Ammon's horn (tissue), 1 donor: ENCODE measurements around the gene FOXL2.

Experiments
- DNase-seq: peaks from one replicate; pipeline ENCODE4 v3.0.0-alpha.2; 2016; ENCODE audit warnings: low spot score

Gene FOXL2

DNA sequence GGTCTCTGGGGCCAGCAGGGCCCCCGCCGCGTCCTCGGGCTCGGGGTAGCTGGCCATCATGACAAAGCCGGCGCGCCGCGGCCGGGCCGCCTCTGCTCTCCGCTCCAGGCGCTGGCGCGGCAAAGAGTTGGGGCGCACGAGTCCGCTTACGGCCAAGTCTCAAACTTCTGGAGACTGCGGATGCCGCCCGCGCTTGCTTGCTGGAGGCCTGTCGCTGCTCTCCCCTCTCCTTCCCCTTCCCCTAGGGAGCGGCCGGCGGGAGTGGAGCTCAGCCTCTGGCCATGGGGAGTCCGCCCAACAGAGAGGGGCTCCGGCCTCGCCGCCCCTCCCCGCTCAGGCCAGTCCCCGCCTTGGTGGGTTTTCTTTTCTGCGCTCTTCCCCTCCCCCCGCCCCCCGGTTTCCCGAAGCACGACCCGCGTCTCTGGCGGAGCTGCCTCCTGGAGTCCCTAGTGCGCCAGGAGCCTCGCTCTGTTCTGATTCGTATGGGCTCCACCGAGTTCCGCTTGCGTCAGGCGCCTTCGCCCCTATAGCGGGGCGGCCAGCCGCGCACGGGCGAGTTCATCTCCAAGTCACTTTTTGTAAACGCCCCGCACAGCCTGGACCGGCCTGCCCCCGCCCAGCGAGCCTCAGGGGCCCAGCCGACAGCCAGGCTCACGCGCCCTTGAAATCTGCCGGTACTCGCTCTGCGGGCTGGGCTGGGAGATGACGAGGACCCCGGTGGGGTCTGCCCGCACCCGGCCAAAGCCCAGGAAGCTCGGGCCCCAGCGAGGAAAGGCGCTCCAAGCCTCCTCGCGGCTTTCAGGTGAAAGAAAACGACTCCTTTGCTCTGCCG, at the start of gene FOXL2, which contains the start of gene FOXL2NB:
TSS of gene FOXL2 (minus strand) at position 475 of the 832 bp plus-strand sequence. CDS start at position 60, 415 bp downstream.
TSS of gene FOXL2NB (plus strand) at position 555 of the 832 bp plus-strand sequence. CDS start at position 703, 148 bp downstream.
- no peak for DNase-seq

DNA sequence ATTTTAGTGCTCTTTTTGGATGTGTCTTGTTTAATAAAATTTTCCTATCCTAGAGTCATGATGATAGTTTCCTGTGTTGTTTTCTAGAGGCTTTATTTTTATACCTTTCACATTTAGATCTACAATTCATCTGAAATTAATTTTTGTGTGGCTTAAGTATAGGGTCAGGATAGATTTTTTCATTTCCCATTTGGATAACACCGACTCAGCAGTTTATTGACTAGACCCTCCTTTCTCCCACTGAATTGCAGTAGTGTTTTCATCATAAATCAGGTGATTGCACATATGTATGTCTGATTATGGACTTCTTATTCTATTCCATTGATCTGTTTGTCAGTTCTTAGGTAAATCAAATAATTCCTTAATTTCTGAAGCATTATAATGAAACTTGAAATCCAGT, 48.8 kb upstream of the FOXL2 start:
- no peak for DNase-seq

DNA sequence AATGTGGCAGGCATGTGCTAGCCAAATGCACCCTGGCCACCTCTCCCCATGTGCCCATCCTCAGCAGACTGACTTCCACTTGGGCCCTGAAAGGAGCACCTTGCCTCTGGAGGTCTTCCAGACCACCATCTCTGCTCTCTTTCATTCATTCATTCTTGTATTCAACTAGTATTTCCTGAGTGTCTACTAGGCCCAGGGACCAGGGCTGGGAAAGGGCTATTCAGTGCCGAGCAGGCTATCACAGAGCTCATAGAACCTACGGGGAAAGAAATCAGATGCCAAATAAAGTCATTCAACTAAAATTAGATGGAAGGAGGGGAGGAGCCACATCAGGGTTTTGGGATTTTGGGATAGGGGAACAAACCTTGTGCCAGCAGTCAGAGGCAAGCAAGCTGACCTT, 40.2 kb upstream of the FOXL2 start:
- no peak for DNase-seq

DNA sequence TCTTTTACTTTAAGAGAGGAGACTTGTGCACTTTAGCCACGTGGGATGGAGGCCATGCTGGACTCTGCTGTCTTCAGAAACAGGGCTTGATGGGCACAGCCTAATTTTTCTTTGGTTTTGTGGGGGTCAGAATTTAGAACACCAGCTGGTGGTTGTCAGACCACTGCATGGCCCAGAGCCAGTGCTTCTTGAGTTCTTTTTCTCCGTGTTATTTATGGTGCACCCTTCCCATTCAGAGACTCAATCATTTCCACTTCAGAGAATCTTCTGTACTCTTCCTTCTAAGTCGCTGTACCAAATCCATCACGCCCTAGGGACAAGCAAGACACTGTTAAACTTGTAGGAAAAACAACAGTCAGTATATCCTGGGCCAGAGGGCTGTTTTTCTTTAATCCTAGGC, 39.0 kb upstream of the FOXL2 start:
- DNase-seq, result no peak

DNA sequence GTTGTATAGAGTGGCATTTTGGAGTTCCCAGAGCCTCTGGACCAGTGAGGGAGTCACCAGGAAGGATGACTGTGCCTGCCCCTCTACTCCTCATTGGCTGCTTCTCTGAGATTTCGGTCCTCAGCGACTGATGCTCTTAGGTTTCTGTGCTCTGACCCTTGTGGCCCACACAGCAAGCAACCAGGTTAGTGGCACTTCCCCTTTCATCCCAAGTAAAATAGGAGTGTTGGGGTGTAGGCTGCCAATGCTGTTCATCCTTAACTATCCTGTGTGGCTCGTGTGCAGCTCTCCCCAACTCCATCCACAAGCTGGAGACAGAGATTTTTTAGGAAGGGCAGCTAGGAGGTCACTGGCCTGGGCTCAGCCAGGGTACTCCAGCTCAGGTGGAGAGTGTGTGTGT, 37.9 kb upstream of the FOXL2 start:
- DNase-seq, result no peak

DNA sequence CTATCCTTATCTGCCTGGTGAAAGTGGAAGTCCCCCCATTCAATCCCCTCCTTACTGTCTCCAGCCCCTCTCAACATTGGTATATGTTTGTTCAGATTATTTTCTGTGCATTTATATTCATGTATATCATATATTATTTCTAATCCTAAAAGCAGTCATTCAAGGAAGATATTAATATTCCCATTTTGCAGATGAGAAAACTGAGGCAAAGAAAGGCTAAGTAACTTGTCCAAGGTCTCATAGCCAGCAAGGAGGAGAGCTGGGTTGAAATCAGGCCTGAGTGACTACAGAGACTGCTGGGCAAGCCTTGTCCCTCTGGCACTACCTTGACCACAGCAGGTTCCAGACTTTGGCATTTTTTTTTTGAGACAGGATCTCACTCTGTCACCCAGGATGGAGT, 29.1 kb upstream of the FOXL2 start:
- DNase-seq, result no peak

DNA sequence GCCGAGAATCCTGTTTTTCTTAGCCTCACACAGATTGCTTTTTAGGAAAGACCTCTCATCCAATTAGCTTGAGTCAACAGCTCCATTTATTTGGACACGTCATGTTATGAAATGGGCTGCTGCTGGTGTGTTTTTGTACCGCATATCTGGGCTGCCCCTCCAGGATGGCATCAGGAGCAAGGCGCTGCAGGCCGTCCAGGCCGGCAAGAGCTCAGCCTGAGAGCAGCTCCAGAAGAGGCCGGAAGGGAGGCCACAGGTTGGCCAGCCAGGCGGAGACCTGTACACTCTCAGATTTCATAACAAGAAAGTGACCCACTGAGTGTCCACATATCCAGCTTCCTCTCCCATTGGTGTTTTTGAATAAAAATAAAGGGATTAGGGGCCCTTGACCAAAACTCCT, 28.4 kb upstream of the FOXL2 start:
- no peak for DNase-seq

DNA sequence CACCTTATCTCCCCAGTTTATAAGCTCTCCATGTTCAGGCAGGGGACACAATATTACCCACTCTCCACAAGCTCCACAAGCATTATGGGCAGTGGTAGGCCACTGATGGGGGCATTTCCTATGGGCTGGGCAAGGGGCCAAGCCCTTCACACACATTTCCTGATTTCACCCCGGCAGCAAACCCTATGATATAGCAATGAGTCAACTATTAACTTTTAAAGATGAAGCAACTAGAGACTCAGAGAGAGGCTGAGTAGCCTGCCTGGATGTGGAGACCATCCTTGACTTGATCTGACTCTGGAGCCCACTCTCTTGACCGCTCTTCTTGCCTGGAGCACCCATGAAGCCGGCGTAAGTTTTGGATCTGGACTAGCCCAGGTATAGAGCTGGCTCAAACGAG, 27.5 kb upstream of the FOXL2 start:
- no peak for DNase-seq

DNA sequence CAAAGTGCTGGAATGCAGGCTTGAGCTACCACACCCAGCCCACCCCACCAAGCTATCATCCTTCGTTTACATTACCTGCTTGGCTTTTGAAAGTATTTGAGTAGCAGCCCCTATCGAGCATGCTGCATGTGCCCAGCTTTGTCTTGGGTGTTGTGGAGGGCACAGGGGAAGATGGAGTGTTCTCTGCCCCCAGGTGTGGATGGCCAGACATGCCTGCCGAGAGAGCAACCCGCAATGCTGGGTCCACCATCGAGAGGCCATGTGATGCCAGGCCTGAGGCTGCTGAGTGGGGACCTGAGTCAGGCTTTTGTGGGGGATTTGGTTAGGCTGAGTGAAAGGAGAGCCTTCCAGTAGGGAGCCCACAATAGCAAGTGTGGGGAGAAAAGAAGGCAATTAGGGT, 26.0 kb upstream of the FOXL2 start:
- DNase-seq, result no peak

DNA sequence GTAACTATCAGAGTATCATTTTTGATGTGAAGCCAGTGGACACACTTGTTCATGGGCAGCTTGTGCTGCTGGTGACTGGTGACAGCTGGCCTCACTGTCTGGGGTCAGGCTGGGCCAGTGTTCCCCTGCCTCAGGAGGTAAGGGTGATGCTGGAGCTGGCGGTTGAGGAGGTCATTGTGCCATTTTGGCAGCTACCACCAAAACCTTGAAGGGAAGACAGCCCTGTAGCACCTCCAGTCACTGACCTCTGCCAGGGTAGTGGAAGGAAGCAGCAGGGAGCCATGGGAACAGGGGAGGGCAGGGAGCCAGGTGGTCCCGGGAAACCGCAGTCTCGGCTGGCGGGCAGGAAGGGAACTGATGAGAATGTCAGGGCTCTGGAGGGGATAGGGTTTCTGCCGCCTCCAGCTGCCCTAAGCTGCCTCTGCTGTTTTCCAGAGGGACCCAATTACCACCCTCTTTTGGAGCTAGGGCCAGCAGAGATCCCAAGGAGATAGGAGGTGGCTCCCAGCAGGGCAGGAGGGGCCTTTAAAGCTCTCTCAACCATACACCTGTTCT, 24.9 kb upstream of the FOXL2 start:
- no peak for DNase-seq

DNA sequence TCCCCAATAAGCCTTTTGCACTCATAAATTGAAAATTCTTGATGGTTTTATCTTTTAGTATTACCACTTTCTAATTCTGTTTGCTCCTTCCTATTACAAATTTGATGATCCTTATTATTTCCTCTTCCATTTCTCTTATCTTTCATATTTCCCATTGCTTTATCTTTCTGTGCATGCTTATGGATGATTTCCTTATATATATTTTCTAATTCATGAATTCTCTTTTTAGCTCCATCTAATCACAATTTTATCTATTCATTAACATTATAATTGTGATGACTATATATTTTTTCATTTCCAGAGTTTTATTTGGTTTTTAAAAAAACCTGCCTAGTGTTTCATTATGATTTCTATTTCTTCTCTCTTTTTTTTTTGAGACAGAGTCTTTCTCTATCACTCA, 18.0 kb upstream of the FOXL2 start:
- DNase-seq, result no peak

DNA sequence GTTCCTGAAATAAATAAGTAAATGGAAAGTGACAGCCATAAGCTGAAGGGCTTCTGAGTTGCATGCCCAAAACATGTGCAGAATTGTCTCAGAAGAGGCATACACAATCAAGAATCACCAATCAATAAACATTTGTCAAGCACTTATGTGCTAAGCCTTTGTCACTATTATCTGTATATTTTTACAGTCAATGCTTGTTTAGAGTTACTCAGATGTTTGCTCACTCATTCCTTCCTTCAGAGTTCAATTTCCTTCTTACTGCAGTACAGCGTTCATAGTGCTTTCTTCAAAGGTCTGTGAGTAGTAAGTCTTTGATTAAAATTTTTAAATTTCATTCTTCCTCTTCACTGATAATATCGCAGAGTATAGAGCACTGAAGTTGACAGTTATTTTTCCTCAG, 17.3 kb upstream of the FOXL2 start:
- DNase-seq, result no peak

DNA sequence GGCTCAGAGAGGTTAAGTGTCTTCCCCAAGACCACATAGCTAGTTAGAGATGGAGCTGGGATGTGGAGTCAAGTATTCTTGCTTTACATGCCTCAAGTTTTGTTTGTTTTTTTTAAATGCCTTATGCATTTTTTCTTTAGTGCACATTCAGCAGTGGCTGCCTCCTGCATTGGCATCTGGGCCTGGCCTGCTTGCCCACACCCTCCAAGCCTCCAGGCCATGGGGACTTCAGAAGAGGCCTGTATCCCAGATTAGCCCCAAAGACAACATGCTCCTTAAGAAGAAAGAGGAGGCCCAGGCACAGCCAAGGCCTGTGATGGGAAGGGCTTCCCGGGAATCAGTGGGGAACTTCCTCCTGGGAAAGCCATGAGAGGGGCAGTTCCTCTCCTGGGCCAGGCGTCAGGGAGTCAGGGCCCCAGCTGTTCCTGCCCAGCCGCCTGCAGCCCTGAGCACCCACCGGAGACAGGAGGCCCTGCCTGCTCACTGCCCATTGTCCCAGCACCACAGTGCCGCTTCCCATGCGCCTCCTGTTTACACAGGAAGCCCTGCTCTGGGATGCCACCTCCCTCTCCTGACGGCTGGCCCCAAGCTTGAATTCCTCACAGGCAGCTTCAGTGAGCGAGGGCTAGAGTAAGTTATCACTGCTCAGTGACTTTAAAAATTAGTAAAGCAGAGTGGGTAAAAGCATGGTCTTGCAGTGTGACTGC, 16.1 kb upstream of the FOXL2 start:
- no peak for DNase-seq

DNA sequence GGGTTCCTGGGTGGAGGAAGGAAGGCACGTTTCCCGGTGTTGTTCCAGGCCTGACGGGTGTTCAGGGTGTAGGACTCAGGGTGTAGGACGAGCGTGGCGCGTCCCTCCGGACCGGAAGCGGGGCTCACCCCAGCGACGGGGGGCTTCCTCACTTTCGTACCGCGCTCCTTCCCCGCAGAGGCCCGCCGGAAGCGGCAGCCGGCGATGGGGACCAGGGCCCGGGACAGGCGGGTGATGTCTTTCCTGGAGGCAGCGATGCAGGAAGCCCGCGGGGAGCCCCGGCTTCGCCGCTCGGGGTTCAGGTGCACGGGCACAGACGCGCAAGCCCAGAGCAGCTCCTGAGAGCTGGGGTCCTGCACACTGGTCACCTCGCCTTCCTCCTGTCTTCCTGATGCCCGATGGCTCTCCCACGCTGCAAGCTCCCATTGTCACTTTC, 13.5 kb upstream of the FOXL2 start:
- DNase-seq, result no peak

DNA sequence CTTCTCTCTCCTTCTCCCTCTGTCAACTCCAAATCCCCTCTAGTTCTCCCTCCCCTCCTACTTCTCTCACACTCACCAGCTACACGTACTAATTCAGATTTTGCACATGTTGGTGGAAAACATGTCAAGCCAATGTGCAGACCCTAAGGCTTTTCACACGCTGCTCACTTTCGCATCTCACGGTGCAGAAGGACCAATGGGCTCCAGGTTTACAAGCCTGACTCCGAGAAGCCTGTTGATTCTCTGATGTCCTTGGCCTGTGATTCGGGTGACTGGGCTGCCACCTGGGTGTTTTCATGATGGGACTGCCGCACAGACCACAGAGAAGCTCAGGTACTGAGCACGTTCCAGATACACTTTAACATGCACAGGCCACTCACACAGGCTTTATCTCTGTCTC, 3.8 kb upstream of the FOXL2 start:
- no peak for DNase-seq

DNA sequence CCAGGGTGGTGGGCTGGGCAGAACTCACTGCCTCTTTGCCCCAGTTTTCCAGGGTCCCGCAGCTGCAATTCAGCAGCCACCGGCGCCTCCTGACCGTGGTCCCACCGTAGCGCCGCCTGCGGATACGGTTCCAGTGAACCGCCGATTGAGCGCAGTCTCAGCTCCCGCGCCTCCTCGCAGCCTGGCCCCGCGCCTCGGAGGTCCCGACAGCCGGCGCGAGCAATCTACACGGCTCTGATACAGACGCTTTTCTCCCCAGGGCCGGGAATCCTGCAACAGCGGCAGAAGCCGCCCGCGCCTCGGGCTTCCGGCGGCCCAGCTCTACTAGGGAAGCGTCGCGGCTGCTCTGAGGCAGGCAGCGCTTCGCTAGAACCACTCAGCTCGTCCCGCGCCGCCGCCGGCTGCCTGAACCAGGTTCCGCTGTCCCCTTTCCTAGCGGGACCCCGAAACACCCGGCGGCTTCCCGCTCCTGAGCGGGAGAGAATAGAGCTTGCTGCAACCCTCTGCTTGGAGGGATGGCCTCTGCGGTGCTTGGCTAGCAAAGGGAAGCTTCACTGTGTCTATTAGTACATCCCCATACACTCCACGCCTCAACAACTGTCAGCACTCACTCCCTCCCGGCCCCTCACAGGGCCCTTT, 3.2 kb upstream of the FOXL2 start:
- no peak for DNase-seq

DNA sequence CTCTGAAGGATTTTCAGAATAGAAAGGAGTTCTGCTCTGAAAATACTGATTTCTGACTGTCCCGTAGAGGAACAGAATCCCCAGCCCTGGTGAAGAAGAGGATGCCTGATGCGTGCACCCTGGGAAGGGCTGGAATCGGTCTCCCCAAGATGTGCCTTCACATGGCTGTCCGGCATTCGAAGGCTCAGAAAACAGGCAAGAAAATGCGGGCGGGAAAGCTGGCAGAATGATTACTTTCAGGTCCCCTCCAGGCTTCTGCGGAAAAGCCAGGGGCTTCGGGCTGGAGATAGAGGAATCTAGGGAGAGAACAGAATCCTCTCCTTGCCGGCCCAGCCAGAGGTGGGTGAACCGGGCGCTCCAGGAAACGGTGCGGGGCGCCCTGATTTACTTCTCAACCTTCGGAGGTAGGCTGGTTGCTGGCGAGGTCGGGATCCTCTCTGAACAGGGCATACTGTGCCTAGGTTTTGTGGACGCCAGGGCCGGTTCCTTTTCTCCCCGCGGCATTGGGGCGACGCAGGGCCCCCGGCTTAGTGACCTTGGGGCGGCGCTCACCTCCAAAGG, 2.6 kb upstream of the FOXL2 start:
- DNase-seq, result no peak

DNA sequence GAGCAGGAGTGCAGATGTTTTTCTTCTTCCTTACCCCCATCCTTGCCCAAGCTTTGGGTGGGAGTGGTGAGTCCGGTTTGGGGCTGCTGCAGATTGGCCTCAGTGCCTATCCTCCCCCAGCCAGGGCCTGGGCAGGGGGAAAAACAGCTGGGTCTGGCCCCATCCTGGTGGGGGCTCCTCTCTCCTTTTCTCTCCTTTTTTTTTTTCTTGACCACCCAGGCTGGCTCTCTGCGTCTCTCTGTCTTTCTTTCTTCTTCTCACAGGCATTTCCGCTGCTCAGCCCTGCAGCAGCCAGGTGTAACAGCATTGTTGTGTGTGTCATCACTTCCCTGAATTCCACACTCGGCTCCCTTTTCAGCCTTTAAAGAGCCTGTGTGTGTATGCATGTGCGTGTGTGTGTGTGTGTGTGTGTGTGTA, 2.1 kb upstream of the FOXL2 start:
- no peak for DNase-seq

DNA sequence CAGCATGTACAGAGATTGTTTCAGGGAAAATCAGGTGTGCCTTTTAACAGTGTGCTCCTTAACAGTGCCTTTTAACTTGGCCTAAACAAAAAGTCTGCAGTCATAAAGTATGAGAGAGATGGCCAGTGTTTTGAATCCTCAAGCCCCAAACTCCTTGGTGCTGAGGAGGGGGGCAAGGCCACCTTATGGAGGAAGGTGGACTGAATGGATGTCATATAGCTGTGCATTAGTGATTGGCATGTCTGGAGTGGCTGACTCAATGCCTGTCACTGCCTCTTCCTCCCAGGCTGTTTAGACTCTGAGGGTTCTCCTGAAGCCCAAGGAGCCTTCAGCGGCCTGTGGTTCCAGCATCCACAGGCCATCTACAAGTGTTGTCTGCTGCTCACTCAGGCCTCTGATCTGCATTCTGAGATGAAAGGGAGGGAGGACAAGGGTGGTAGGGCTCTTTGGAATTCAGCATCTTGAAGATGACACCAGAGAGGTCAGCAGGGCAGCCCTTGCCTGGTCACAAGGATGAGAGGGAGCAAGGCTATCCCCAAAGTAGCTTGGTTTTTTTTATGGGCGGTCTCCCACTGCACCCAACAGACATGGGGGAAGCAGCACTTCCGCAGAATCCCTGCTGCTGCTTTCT, 1.5 kb upstream of the FOXL2 start:
- DNase-seq, result no peak

DNA sequence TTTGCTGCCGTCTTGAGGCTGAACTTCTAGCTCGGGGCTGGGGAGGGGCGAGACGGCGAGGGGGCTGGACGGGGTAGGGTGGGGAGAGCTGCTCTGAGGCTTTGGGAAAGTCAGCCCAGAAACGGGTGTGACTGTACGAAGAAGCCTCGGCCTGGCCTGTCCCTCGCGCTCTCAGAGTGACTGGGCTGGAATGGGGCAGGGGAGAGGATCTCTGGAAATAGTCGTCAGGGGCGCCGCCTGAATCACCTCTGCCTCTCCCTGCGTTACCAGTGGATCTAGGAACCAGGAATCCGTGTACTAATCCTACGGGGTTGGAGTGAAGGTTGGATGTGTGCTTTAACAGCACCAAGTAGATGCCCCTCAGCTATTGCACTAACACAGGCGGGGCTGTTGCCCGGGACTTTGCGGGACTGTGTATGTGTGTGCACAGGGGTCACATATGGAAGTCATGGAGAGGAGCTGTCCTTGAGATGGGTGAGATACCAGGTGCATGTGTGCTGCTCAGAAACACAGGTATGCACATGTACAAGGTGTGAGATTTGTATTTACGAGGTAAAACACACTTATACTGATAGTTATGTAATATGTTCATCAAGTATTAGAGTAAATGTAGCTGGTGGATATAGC, 671 bp upstream of the FOXL2 start:
- DNase-seq, result no peak
